ENCODE data around the gene PAPLN.
"Not testable (repeated sequence)": the region's sequence is repeated elsewhere in the genome, so short reads cannot be mapped to it uniquely, and the experiment has no call there.

PAPLN gene

GRCh38 chr14:73305499-73305898 is 68.2 kb downstream of the PAPLN start:
- no peak for DNase-seq

- DNase-seq: no peak
Measured at GRCh38 chr14:73307261-73307660, 70.0 kb downstream of the PAPLN start.

GRCh38 chr14:73309207-73309606 is 71.9 kb downstream of the PAPLN start:
- DNase-seq: not testable (repeated sequence)

- DNase-seq: no peak
Measured at GRCh38 chr14:73311708-73312030, 74.4 kb downstream of the PAPLN start.

- no peak for DNase-seq
Measured at GRCh38 chr14:73312687-73313086, 75.4 kb downstream of the PAPLN start.

GRCh38 chr14:73313151-73313550 is 75.8 kb downstream of the PAPLN start:
- no peak for DNase-seq

GRCh38 chr14:73323896-73324399 is 86.6 kb downstream of the PAPLN start:
- DNase-seq: no peak
